Right forelimb (tissue), 1 donor: Measurements from ENCODE around the gene SLC39A11.

Source experiments
- DNase-seq: peaks from one replicate; pipeline ENCODE4 v3.0.0-alpha.2; 2018

Gene SLC39A11

GRCh38 chr17:72699545-72699944 lies 392.9 kb downstream of the SLC39A11 start:
- DNase-seq: no peak

GRCh38 chr17:72697602-72698146 lies 394.8 kb downstream of the SLC39A11 start:
- no peak for DNase-seq

GRCh38 chr17:72696721-72697120 lies 395.8 kb downstream of the SLC39A11 start:
- DNase-seq: no peak

GRCh38 chr17:72696156-72696555 lies 396.3 kb downstream of the SLC39A11 start:
- DNase-seq: no peak

- DNase-seq: no peak
Observed at GRCh38 chr17:72693956-72694355, 398.5 kb downstream of the SLC39A11 start.

GRCh38 chr17:72693151-72693878 lies 399.2 kb downstream of the SLC39A11 start:
- DNase-seq: no peak

GRCh38 chr17:72692676-72693075 lies 399.8 kb downstream of the SLC39A11 start:
- no peak for DNase-seq

GRCh38 chr17:72691586-72691985 lies 400.9 kb downstream of the SLC39A11 start:
- no peak for DNase-seq

GRCh38 chr17:72691017-72691416 lies 401.5 kb downstream of the SLC39A11 start:
- DNase-seq: no peak

GRCh38 chr17:72687886-72688285 lies 404.6 kb downstream of the SLC39A11 start:
- no peak for DNase-seq

- no peak for DNase-seq
Observed at GRCh38 chr17:72684405-72685020, 408.0 kb downstream of the SLC39A11 start.

GRCh38 chr17:72683506-72684404 lies 408.7 kb downstream of the SLC39A11 start:
- no peak for DNase-seq

- no peak for DNase-seq
Observed at GRCh38 chr17:72682605-72683004, 409.9 kb downstream of the SLC39A11 start.

- DNase-seq: no peak
Observed at GRCh38 chr17:72681844-72682243, 410.6 kb downstream of the SLC39A11 start.

GRCh38 chr17:72677714-72678390 lies 414.6 kb downstream of the SLC39A11 start:
- DNase-seq: no peak

GRCh38 chr17:72677108-72677507 lies 415.4 kb downstream of the SLC39A11 start:
- DNase-seq: no peak

- no peak for DNase-seq
Observed at GRCh38 chr17:72672729-72673128, 419.8 kb downstream of the SLC39A11 start.

GRCh38 chr17:72671016-72671415 lies 421.5 kb downstream of the SLC39A11 start:
- DNase-seq: no peak

GRCh38 chr17:72667096-72668063 lies 425.1 kb downstream of the SLC39A11 start:
- no peak for DNase-seq

GRCh38 chr17:72665852-72666851 lies 426.3 kb downstream of the SLC39A11 start:
- peak; percentile 65 for DNase-seq
